GM23248 (cell line): ENCODE measurements around the gene RALGPS1. TPM values are rescaled to one million over a fixed set of nuclear protein-coding genes. Genes with fewer than 3 reads are reported as not detected.

Experiments used
- DNase-seq: peaks from one replicate; pipeline ENCODE4 v3.0.0-alpha.2; 2015
- H2AFZ ChIP-seq: fragments of 200-600 bp; sonication (generic); 2 replicates; pipeline ENCODE4 v1.6.1; 2016; ENCODE audit warnings: antibody characterized with exemption
- H3F3A ChIP-seq: fragments of 200-600 bp; sonication (generic); 2 replicates; pipeline ENCODE4 v1.6.1; 2016; ENCODE audit warnings: mild to moderate bottlenecking, antibody characterized with exemption, mixed run types; ENCODE audit not compliant: insufficient read depth
- H3K27ac ChIP-seq: fragments of 200-600 bp; sonication (generic); 2 replicates; pipeline ENCODE4 v1.5.1; 2016; ENCODE audit warnings: mild to moderate bottlenecking
- H3K27me3 ChIP-seq: fragments of 200-600 bp; sonication (generic); replicated peaks from 2 replicates; pipeline ENCODE4 v1.6.1; 2016; ENCODE audit warnings: mild to moderate bottlenecking; ENCODE audit not compliant: insufficient read depth
- H3K36me3 ChIP-seq: fragments of 200-600 bp; sonication (generic); 2 replicates; pipeline ENCODE4 v1.6.1; 2016; ENCODE audit warnings: low read depth, mild to moderate bottlenecking
- H3K4me1 ChIP-seq: fragments of 200-600 bp; sonication (generic); 2 replicates; pipeline ENCODE4 v1.6.1; 2016; ENCODE audit warnings: mild to moderate bottlenecking; ENCODE audit not compliant: insufficient read depth
- H3K4me2 ChIP-seq: fragments of 200-600 bp; sonication (generic); one replicate; pipeline ENCODE4 v1.6.1; 2016; ENCODE audit warnings: mild to moderate bottlenecking; ENCODE audit not compliant: unreplicated experiment
- H3K4me3 ChIP-seq: fragments of 200-600 bp; sonication (generic); 2 replicates; pipeline ENCODE4 v1.5.1; 2016; ENCODE audit warnings: mild to moderate bottlenecking
- H3K79me2 ChIP-seq: fragments of 200-600 bp; sonication (generic); 2 replicates; pipeline ENCODE4 v1.6.1; 2016; ENCODE audit warnings: mild to moderate bottlenecking; ENCODE audit not compliant: insufficient read depth
- H3K9ac ChIP-seq: fragments of 200-600 bp; sonication (generic); 2 replicates; pipeline ENCODE4 v1.6.1; 2016; ENCODE audit warnings: mild to moderate bottlenecking
- H3K9me2 ChIP-seq: fragments of 200-600 bp; sonication (generic); 2 replicates; pipeline ENCODE4 v1.6.1; 2016; ENCODE audit warnings: mixed run types, mild to moderate bottlenecking, moderate library complexity; ENCODE audit not compliant: insufficient read depth
- H3K9me3 ChIP-seq: fragments of 200-600 bp; sonication (generic); one replicate; pipeline ENCODE4 v1.6.1; 2017; ENCODE audit warnings: low read depth
- H4K20me1 ChIP-seq: fragments of 200-600 bp; sonication (generic); 2 replicates; pipeline ENCODE4 v1.6.0; 2016; ENCODE audit not compliant: insufficient read depth
- EZH2 ChIP-seq: fragments of 200-600 bp; sonication (generic); IDR thresholded peaks from 2 replicates; pipeline ENCODE4 v1.6.1; 2018; ENCODE audit warnings: antibody characterized with exemption, mild to moderate bottlenecking; ENCODE audit not compliant: insufficient read depth, poor library complexity, severe bottlenecking
- EZH2phosphoT487 ChIP-seq: fragments of 200-600 bp; sonication (generic); IDR thresholded peaks from 2 replicates; pipeline ENCODE4 v1.6.1; 2018; ENCODE audit warnings: antibody characterized with exemption, moderate library complexity, mild to moderate bottlenecking, low read depth; ENCODE audit not compliant: insufficient read depth
- WGBS, 2 experiments: methylation state at CpG; one replicate each; pipeline ENCODE4 v1.1.6; 2015 to 2017; ENCODE audit warnings: low lambda C conversion rate in 2 of 2, low coverage in 1 of 2; ENCODE audit errors: missing lambda C conversion rate in 2 of 2; 5-methylcytosine and 5-hydroxymethylcytosine counted together
- in situ Hi-C: fragments of 300-500 bp; cut with MboI; formaldehyde crosslinking; loops from 2 replicates; pipeline ENCODE4 v1.15.0; 2020
- polyA plus RNA-seq: library from polyadenylated mRNA; unstranded; fragments of >200 nt; fragmentation: Nextera tagmentation; extraction: Ambion mirVana; gene quantifications from 2 replicates; pipeline ENCODE4 v1.2.1, GENCODE V29; 2016
- total RNA-seq: library from RNA; depleted of rRNA; stranded (reverse); fragments of >200 nt; shearing (Covaris generic); gene quantifications from 2 replicates; pipeline ENCODE4 v1.2.3, GENCODE V29; 2014

RALGPS1 gene
- total and polyA plus RNA-seq, 2 experiments from 2014 or later, result 0.54 to 1.8 TPM

DNA sequence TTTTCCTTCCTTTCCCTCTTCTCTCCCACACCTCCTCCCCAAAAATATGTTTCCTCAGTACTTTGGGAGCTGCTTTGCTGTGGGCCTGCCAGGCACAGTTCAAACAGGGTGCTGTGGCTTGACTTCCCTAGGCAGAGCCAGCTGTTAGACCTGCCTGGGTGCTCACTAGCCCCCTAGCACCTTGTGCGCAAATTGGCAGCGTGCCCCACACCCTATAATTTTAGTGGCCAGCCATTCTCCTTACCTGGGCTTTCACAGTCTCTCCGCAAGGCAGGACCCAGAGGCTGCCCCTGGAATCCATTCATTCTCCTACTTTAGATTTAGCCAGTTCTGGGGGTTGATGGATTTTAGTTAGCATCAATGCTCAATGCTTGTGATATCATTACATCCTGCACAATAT is 135.6 kb downstream of the RALGPS1 start:
- Histone ChIP-seq H3K4me1 (peaks cover 14% of the 10 kb centered on the region), H3K9me3 (no peaks in the 10 kb centered on the region), H4K20me1 (no peaks in the 10 kb centered on the region), H3F3A (peaks cover 6% of the 10 kb centered on the region; the same call in 1 of the 2 replicates), H3K27ac (no peak overlapping the region), H2AFZ (no peak overlapping the region), H3K4me3 (no peak overlapping the region), H3K4me2 (no peak overlapping the region), H3K9me2 (no peaks in the 10 kb centered on the region), H3K79me2 (no peaks in the 10 kb centered on the region), H3K36me3 (no peaks in the 10 kb centered on the region), H3K9ac (no peak overlapping the region), H3K27me3 (no peaks in the 10 kb centered on the region)
- TF ChIP-seq EZH2 (no peak), EZH2phosphoT487 (no peak)
- 86 to 92% methylated on average over 3 of the region's 3 CpGs for WGBS, 2 experiments
- no peak for DNase-seq
- in situ Hi-C loops, result no loop called here

DNA sequence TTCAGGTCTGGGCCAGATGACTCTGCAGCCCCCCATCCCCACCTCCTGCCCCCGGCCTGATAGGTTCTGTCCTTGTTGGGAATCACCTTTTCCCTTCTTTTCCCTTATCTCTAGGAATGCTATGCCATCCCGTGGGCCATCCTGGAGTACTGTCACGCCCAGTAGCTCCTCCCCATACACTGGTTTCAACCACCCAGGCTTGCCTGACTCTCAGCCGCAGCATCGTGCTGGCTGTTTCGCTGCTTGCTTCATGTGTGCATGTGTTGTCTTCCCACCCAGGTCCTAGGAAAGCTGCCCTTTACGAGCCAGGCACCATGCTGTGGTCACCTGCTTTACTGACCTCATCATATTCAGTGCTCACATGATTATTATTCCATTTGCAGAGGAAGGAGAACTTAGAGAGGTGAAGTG is 136.0 kb downstream of the RALGPS1 start:
- no peak overlapping the region for H3K27ac ChIP-seq
- H3K9me2 ChIP-seq, result no peaks in the 10 kb centered on the region
- no peaks in the 10 kb centered on the region for H4K20me1 ChIP-seq
- no peak for DNase-seq
- no peaks in the 10 kb centered on the region for H3K9me3 ChIP-seq
- H3K36me3 ChIP-seq, result no peaks in the 10 kb centered on the region
- no peaks in the 10 kb centered on the region for H3K79me2 ChIP-seq
- H3K27me3 ChIP-seq, result no peaks in the 10 kb centered on the region
- TF ChIP-seq EZH2, result no peak
- no peak for TF ChIP-seq EZH2phosphoT487
- no peak overlapping the region for H3K4me2 ChIP-seq
- H3K9ac ChIP-seq, result no peak overlapping the region
- peaks cover 14% of the 10 kb centered on the region for H3K4me1 ChIP-seq
- no peak overlapping the region for H2AFZ ChIP-seq
- in situ Hi-C loops, result no loop called here
- H3K4me3 ChIP-seq, result no peak overlapping the region
- 93 to 96% methylated on average over 7 of the region's 7 CpGs for WGBS, 2 experiments
- peaks cover 6% of the 10 kb centered on the region; the same call in 1 of the 2 replicates for H3F3A ChIP-seq

DNA sequence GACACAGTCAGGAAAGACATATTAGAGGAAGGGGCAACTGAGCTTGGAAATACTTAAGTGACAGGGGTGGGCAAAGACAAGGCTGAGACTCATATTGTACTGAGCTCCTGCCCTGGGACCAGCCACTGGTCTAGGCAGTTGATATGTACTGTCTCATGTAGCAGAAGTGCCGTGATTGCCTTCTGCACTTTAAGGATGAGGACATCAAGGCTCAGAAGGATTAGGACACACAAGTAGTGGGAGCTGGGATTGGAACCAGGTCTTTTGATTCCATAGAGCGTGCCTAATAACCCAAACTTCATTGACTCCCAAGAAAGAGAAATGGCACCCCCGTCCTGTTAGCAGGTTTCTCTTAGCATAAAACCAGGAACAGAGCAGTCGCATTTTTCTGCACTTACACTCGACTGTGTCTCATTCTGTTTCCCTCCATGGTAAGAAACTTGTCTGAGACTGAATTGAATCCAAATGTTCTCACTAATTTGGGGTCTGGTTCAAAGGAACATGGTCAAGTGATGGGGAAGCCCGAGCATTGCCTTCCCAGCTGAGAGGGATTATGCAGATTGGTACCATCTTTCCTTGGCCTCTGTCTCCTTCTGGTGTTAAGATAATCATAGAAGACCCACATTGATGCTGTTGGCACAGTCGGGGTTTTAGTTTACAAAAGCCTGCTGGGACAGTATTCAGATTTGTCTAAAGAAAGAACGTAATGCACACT is 137.5 kb downstream of the RALGPS1 start:
- H3K9ac ChIP-seq, result no peak overlapping the region
- H3K36me3 ChIP-seq, result no peaks in the 10 kb centered on the region
- no peaks in the 10 kb centered on the region for H3K9me3 ChIP-seq
- H4K20me1 ChIP-seq, result no peaks in the 10 kb centered on the region
- H3K4me1 ChIP-seq, result peaks cover 14% of the 10 kb centered on the region
- H3K9me2 ChIP-seq, result no peaks in the 10 kb centered on the region
- in situ Hi-C loops, result no loop called here
- H3F3A ChIP-seq, result peaks cover 6% of the 10 kb centered on the region; the same call in 1 of the 2 replicates
- no peak overlapping the region for H3K4me3 ChIP-seq
- TF ChIP-seq EZH2phosphoT487 (no peak), EZH2 (no peak)
- DNase-seq, result no peak
- no peak overlapping the region for H3K4me2 ChIP-seq
- H3K27ac ChIP-seq, result no peak overlapping the region
- no peaks in the 10 kb centered on the region for H3K79me2 ChIP-seq
- H2AFZ ChIP-seq, result no peak overlapping the region
- 33 to 36% methylated on average over 8 of the region's 8 CpGs for WGBS, 2 experiments
- no peaks in the 10 kb centered on the region for H3K27me3 ChIP-seq

DNA sequence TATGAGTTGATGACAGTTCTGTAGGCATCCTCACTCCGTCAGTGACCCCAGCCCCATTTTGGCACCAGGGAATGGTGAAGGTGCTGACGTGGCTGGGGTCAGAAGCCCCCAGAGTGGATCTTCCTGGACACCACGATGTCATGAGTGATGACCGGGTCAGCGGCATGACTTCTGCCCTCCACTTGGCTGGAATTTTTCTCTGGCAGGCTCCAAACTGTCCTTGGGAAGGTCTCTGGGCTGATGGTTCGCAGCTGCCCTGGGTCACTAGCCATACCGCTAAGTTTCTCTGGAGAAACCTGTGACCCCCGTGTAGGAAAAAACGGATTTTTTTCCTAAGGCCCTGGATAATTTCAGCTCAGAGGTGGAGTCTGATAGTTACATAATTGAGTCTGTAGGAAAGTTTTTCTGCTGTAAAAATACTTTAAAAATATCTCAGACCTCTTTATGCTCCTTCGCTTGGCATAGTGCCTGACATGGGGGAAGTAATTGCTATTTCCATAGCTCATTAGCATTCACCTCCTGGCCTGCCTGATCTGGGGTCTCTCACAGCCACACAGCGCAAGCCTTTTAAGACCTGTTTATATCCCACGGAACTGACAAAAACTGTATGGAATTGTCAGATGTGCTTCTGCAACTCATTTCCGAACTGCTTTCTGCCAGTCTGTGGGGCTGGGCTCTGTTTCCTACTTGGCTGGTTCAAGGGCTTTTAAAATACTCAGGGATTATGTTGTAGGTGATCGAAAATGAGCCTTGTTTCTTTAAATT is 138.7 kb downstream of the RALGPS1 start:
- Histone ChIP-seq H3F3A (peaks cover 8% of the 10 kb centered on the region), H3K9me3 (no peaks in the 10 kb centered on the region), H3K27me3 (no peaks in the 10 kb centered on the region), H2AFZ (no peak overlapping the region), H3K36me3 (no peaks in the 10 kb centered on the region), H3K4me1 (peaks cover 19% of the 10 kb centered on the region), H3K9ac (no peak overlapping the region), H3K9me2 (no peaks in the 10 kb centered on the region), H3K79me2 (no peaks in the 10 kb centered on the region), H3K4me3 (no peak overlapping the region), H4K20me1 (no peaks in the 10 kb centered on the region), H3K4me2 (no peak overlapping the region), H3K27ac (no peak overlapping the region)
- DNase-seq, result no peak
- in situ Hi-C loops, result no loop called here
- WGBS, 2 experiments, result 39 to 46% methylated on average over 14 of the region's 14 CpGs
- TF ChIP-seq EZH2phosphoT487, result no peak
- no peak for TF ChIP-seq EZH2
